DND-41 (cell line): ENCODE results near the gene WFS1.

Source experiments
- EZH2 ChIP-seq: IDR thresholded peaks from 3 replicates; pipeline ENCODE4 v1.6.1; 2012; ENCODE audit warnings: borderline replicate concordance, low read depth, mild to moderate bottlenecking, moderate library complexity, low read length, inconsistent platforms; ENCODE audit not compliant: severe bottlenecking
- TF ChIP-seq, protein P1 (sequence below): IDR thresholded peaks from 2 replicates; pipeline ENCODE4 v1.5.1; 2012; ENCODE audit warnings: borderline replicate concordance, low read length, moderate library complexity, mild to moderate bottlenecking; ENCODE audit not compliant: poor library complexity, severe bottlenecking; ENCODE audit errors: extremely low read depth

DNA sequence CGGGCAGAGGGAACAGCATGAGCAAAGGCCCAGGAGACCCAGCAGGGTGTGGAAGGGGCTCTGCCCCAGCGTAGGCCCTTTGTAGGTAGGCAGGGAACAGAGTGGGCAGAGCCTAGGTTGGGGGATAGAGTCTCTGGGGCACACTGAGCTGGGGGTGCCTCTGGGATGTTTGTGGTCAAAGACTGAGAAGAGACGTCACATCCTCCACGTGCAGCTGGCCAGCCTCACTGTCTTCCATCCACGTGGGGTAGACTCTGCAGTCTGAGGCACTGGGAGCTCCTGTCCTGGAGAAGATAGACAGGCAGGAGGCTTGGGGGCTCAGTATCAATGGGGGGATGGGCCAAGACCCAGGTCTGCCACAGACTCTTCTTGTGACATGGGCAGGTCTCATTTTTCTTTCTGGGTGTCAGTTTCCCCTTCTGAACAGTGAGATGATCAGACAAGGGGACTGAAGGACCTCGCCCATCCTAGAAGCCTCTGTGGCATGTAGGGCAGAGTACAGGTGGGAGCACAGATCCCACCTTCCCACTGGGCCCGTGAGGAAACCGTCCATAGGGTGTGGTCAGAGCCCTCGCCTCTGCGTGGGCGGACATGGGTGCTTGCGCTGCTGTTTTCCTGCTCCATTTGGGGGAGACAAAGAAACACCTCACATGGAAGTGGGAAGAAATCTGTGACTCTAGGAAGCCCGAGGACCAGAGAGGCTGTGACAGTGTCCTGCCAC lies 22.9 kb downstream of the WFS1 start:
- TF ChIP-seq, protein P1, sequence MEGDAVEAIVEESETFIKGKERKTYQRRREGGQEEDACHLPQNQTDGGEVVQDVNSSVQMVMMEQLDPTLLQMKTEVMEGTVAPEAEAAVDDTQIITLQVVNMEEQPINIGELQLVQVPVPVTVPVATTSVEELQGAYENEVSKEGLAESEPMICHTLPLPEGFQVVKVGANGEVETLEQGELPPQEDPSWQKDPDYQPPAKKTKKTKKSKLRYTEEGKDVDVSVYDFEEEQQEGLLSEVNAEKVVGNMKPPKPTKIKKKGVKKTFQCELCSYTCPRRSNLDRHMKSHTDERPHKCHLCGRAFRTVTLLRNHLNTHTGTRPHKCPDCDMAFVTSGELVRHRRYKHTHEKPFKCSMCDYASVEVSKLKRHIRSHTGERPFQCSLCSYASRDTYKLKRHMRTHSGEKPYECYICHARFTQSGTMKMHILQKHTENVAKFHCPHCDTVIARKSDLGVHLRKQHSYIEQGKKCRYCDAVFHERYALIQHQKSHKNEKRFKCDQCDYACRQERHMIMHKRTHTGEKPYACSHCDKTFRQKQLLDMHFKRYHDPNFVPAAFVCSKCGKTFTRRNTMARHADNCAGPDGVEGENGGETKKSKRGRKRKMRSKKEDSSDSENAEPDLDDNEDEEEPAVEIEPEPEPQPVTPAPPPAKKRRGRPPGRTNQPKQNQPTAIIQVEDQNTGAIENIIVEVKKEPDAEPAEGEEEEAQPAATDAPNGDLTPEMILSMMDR, result no peak
- TF ChIP-seq EZH2, result no peak
